Osteoblast (primary cell): ENCODE results near the gene SIX1. TPM values are rescaled to one million over a fixed set of nuclear protein-coding genes. Genes with fewer than 3 reads are reported as not detected.

Experiments used
- DNase-seq: peaks from one replicate; pipeline ENCODE4 v3.0.0; 2011; ENCODE audit warnings: low spot score, mixed read lengths; ENCODE audit not compliant: insufficient read length; ENCODE audit errors: missing footprints
- H2AFZ ChIP-seq: 2 replicates; pipeline ENCODE4 v1.6.0; 2011; ENCODE audit warnings: mild to moderate bottlenecking, low read length
- H3K27ac ChIP-seq: 2 replicates; pipeline ENCODE4 v1.5.1; 2011; ENCODE audit warnings: mild to moderate bottlenecking, low read depth, low read length, moderate library complexity
- H3K27me3 ChIP-seq: 2 replicates; pipeline ENCODE4 v1.6.0; 2012; ENCODE audit warnings: mild to moderate bottlenecking, control low read depth, inconsistent platforms, low read length, moderate library complexity; ENCODE audit not compliant: insufficient read depth
- H3K36me3 ChIP-seq: 2 replicates; pipeline ENCODE4 v1.5.1; 2011; ENCODE audit warnings: mild to moderate bottlenecking, low read length, control low read depth, moderate library complexity; ENCODE audit not compliant: insufficient read depth
- H3K4me1 ChIP-seq: 2 replicates; pipeline ENCODE4 v1.5.1; 2011; ENCODE audit warnings: mild to moderate bottlenecking, low read length, control low read depth, moderate library complexity; ENCODE audit not compliant: insufficient read depth
- H3K4me2 ChIP-seq: 2 replicates; pipeline ENCODE4 v1.6.0; 2011; ENCODE audit warnings: mild to moderate bottlenecking, low read length; ENCODE audit not compliant: insufficient read depth
- H3K4me3 ChIP-seq: fragments of 200-600 bp; sonication (generic); 3 replicates; pipeline ENCODE4 v1.5.1; 2012; ENCODE audit warnings: mild to moderate bottlenecking, low read length, inconsistent platforms; ENCODE audit not compliant: insufficient read depth
- H3K79me2 ChIP-seq: 2 replicates; pipeline ENCODE4 v1.6.0; 2012; ENCODE audit warnings: mild to moderate bottlenecking, low read length, control low read depth, inconsistent platforms; ENCODE audit not compliant: insufficient read depth
- H3K9me3 ChIP-seq: 2 replicates; pipeline ENCODE4 v1.5.1; 2011; ENCODE audit warnings: low read depth, low read length, control low read depth
- H4K20me1 ChIP-seq: 2 replicates; pipeline ENCODE4 v1.6.0; 2012; ENCODE audit warnings: mild to moderate bottlenecking, low read length, control low read depth; ENCODE audit not compliant: insufficient read depth
- CTCF ChIP-seq: IDR thresholded peaks from 2 replicates; pipeline ENCODE4 v1.5.1; 2011; ENCODE audit warnings: mild to moderate bottlenecking, low read depth, low read length, moderate library complexity; ENCODE audit errors: extremely low read depth
- total RNA-seq: library from RNA; depleted of rRNA; stranded (reverse); fragments of >200 nt; gene quantifications from 2 replicates; pipeline ENCODE4 v1.2.3, GENCODE V29; 2012

The SIX1 gene
- total RNA-seq, 1 donor = 18.1 TPM

DNA sequence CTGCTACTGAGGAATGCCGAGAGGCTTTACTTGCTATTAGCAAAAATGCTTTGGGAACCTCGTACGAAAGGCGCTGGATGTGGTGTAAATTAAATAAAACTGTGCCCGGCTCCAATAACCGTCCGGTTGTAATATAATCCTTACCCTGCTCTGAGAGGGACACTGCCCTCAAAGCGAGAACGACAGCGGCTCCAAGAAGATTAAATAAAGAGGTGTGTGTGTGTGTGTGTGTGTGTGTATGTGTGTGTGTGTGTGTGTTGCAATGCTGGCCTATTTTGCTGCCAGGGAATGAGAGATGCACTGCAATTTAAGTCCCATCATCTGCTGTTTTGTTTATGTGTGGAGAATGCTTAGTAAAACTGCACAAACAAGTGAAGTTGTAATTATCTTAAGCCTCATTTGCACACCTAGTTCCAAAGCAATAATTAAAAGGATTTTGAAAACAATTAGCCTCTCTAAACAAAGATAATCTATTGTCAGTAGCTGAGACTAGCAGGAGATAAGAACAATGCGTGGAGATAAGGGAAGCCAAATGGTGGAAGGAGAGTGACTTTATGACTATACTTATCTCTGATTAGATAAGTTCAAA lies 1.2 kb upstream of the SIX1 start:
- peaks cover 37% of the 10 kb centered on the region for H3K79me2 ChIP-seq
- DNase-seq = peak; percentile 87
- H3K4me2 ChIP-seq = peak overlapping the region; percentile 99

GRCh38 chr14:60649875-60650372 lies 647 bp upstream of the SIX1 start:
- H3K27ac ChIP-seq = peak overlapping the region; percentile 37
- peak; percentile 89 for DNase-seq
- peaks cover 42% of the 10 kb centered on the region for H3K79me2 ChIP-seq

More for the DNA sequence above, 1.2 kb upstream of the SIX1 start:
- H3K4me3 ChIP-seq = peak overlapping the region; percentile 92
- H4K20me1 ChIP-seq = peaks cover 3% of the 10 kb centered on the region
- no peak overlapping the region for H3K27ac ChIP-seq
- TF ChIP-seq CTCF = no peak
- H2AFZ ChIP-seq = peak overlapping the region; percentile 98
- H3K36me3 ChIP-seq = no peaks in the 10 kb centered on the region
- H3K27me3 ChIP-seq = peaks cover 4% of the 10 kb centered on the region
- peaks cover 25% of the 10 kb centered on the region for H3K4me1 ChIP-seq
- H3K9me3 ChIP-seq = no peaks in the 10 kb centered on the region

GRCh38 chr14:60648249-60648933 lies 886 bp downstream of the SIX1 start:
- peaks cover 4% of the 10 kb centered on the region for H3K27me3 ChIP-seq
- peak overlapping the region; percentile 70 for H3K27ac ChIP-seq
- peak; percentile 13 for TF ChIP-seq CTCF
- peak overlapping the region; percentile 88 for H2AFZ ChIP-seq
- H3K36me3 ChIP-seq = no peaks in the 10 kb centered on the region
- H4K20me1 ChIP-seq = peaks cover 3% of the 10 kb centered on the region
- peaks cover 57% of the 10 kb centered on the region for H3K79me2 ChIP-seq
- peaks cover 41% of the 10 kb centered on the region for H3K4me1 ChIP-seq
- peak overlapping the region; percentile 99 for H3K4me2 ChIP-seq
- peak overlapping the region; percentile 92 for H3K4me3 ChIP-seq
- no peaks in the 10 kb centered on the region for H3K9me3 ChIP-seq
- peak; percentile 88 for DNase-seq

More at GRCh38 chr14:60649875-60650372, 647 bp upstream of the SIX1 start:
- Histone ChIP-seq H2AFZ (peak overlapping the region; percentile 98), H3K4me3 (peak overlapping the region; percentile 92), H3K4me2 (peak overlapping the region; percentile 99), H3K9me3 (no peaks in the 10 kb centered on the region), H3K27me3 (peaks cover 4% of the 10 kb centered on the region), H3K36me3 (no peaks in the 10 kb centered on the region), H4K20me1 (peaks cover 3% of the 10 kb centered on the region), H3K4me1 (peaks cover 30% of the 10 kb centered on the region)
- TF ChIP-seq CTCF = no peak

DNA sequence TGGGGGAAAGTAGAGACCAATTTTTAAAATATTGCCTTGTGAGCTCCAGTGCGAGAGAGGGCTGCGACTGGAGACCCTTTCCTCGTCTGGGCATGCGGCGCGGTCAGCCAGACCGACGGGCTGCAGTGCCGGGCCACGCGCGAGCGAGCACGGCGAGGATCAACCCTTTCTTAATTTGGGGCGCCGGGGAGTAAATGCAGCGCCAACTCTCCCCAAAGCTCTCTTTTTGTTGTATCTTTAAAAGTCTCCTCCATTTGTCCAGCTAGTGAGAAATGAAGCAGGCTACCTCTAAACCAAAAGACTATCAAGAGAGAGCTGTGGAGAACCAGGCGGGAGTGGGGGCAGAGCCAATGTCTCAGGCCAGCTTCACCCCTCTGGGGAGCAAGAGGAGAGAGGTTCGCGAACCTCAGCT lies 1.4 kb downstream of the SIX1 start:
- peaks cover 63% of the 10 kb centered on the region for H3K79me2 ChIP-seq
- H4K20me1 ChIP-seq = peaks cover 3% of the 10 kb centered on the region
- DNase-seq = peak; percentile 91

More for the DNA sequence above, 1.4 kb downstream of the SIX1 start:
- no peak for TF ChIP-seq CTCF
- Histone ChIP-seq H2AFZ (peak overlapping the region; percentile 88), H3K4me1 (peaks cover 44% of the 10 kb centered on the region), H3K36me3 (no peaks in the 10 kb centered on the region), H3K4me2 (peak overlapping the region; percentile 99), H3K9me3 (no peaks in the 10 kb centered on the region), H3K4me3 (peak overlapping the region; percentile 92), H3K27ac (peak overlapping the region; percentile 70), H3K27me3 (peaks cover 4% of the 10 kb centered on the region)
